GM23248 (cell line): Measurements from ENCODE around the gene CLINT1.

Source experiments
- EZH2 ChIP-seq: fragments of 200-600 bp; sonication (generic); IDR thresholded peaks from 2 replicates; pipeline ENCODE4 v1.6.1; 2018; ENCODE audit warnings: antibody characterized with exemption, mild to moderate bottlenecking; ENCODE audit not compliant: insufficient read depth, poor library complexity, severe bottlenecking
- EZH2phosphoT487 ChIP-seq: fragments of 200-600 bp; sonication (generic); IDR thresholded peaks from 2 replicates; pipeline ENCODE4 v1.6.1; 2018; ENCODE audit warnings: antibody characterized with exemption, moderate library complexity, mild to moderate bottlenecking, low read depth; ENCODE audit not compliant: insufficient read depth

DNA sequence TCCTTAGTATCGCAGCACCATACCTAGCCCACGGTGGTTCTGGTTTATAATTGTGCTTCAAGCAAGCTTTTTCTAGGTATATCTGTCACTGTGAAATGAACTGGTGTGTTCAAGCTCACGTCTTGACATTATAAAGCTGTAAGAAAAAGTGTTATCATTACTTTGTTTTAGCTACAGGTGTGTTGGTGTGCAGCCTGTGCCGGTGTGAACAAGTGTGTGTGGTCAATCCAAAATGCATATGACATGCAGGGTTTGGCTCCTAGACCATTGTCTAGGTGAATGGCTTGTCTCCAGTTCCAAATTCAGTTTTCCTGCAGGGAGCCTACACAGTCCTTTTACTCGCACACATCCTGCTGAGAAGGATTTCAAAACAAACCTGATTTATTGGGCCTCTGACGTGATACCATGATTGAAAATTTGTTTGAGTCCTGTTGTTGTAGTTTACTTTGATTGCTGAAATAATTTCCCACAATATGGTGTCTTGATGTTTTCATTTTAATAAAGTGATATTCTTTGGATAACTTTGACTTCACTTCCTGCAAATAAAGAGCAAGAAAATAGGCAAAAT is 111.7 kb downstream of the CLINT1 start:
- no peak for TF ChIP-seq EZH2
- no peak for TF ChIP-seq EZH2phosphoT487
